ENCODE measurements around the gene IL12RB2. TPM values are rescaled to one million over a fixed set of nuclear protein-coding genes. Genes with fewer than 3 reads are reported as not detected.

Gene IL12RB2
- total RNA-seq, result 10 to 100 TPM; 39.8 to 40.2 TPM

DNA sequence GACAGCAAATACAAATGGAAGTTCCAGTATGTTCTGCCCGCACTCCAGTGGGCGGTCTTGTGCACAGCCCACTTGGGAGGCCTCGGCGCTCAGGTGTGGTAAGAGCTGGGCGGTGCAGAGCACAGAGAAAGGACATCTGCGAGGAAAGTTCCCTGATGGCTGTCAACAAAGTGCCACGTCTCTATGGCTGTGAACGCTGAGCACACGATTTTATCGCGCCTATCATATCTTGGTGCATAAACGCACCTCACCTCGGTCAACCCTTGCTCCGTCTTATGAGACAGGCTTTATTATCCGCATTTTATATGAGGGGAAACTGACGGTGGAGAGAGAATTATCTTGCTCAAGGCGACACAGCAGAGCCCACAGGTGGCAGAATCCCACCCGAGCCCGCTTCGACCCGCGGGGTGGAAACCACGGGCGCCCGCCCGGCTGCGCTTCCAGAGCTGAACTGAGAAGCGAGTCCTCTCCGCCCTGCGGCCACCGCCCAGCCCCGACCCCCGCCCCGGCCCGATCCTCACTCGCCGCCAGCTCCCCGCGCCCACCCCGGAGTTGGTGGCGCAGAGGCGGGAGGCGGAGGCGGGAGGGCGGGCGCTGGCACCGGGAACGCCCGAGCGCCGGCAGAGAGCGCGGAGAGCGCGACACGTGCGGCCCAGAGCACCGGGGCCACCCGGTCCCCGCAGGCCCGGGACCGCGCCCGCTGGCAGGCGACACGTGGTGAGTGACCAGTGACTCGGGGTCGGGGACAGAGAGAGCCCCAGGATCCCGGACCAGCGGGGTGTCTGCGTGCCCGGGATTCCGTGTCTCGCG is at the start of gene IL12RB2:
Gene IL12RB2 (plus strand): TSS at position 623 of the 810 bp plus-strand sequence. CDS start 12,496 bp downstream, outside the sequence.
- H3K27ac Mint-ChIP-seq, result peak within 1 kb of the TSS; percentile 96
- H3K9me3 Mint-ChIP-seq, result peaks cover 6% of the 10 kb centered on the region
- peaks cover 32% of the 10 kb centered on the region for H3K27me3 Mint-ChIP-seq
- peaks cover 46% of the 10 kb centered on the region for H3K4me1 Mint-ChIP-seq
- DNase-seq, result peak; percentile 70
- H3K36me3 Mint-ChIP-seq, result peaks cover 36% of the 10 kb centered on the region
- H3K4me3 Mint-ChIP-seq, result peak within 1 kb of the TSS; percentile 96

- Mint-ChIP-seq H3K9me3 (no peaks in the 10 kb centered on the region), H3K27me3 (no peaks in the 10 kb centered on the region), H3K36me3 (no peaks in the 10 kb centered on the region), H3K4me3 (no peak overlapping the region), H3K27ac (no peak overlapping the region), H3K4me1 (peaks cover 31% of the 10 kb centered on the region)
- DNase-seq, result no peak
Measured at GRCh38 chr1:67261680-67262079, 46.0 kb upstream of the IL12RB2 start.

- no peaks in the 10 kb centered on the region for H3K36me3 Mint-ChIP-seq
- H3K27me3 Mint-ChIP-seq, result no peaks in the 10 kb centered on the region
- H3K9me3 Mint-ChIP-seq, result no peaks in the 10 kb centered on the region
- H3K27ac Mint-ChIP-seq, result no peak overlapping the region
- peaks cover 31% of the 10 kb centered on the region for H3K4me1 Mint-ChIP-seq
- DNase-seq, result no peak
- H3K4me3 Mint-ChIP-seq, result no peak overlapping the region
Measured at GRCh38 chr1:67262735-67263134, 44.9 kb upstream of the IL12RB2 start.

DNA sequence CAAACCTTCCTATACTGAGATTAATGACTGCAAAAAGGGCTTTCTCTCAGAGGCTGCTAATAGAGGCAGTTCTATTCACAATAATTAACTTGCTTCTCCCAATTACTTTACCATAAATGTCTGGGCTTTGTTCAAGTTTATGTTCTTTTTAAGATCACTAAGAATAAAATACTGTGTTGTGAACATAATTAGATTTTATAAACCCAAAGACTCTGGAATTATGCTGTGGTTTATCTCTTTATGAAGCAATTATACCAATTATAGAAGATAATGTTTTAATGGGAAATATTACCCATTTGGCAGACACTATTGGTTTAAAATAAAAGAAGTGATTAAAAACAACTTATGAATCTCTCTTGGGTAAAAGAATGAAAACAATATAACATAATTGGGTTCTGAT is 43.5 kb upstream of the IL12RB2 start:
- H3K4me1 Mint-ChIP-seq, result peaks cover 30% of the 10 kb centered on the region
- H3K27ac Mint-ChIP-seq, result no peak overlapping the region
- H3K4me3 Mint-ChIP-seq, result no peak overlapping the region
- no peaks in the 10 kb centered on the region for H3K36me3 Mint-ChIP-seq
- H3K27me3 Mint-ChIP-seq, result peaks cover 4% of the 10 kb centered on the region
- H3K9me3 Mint-ChIP-seq, result no peaks in the 10 kb centered on the region
- DNase-seq, result no peak

DNA sequence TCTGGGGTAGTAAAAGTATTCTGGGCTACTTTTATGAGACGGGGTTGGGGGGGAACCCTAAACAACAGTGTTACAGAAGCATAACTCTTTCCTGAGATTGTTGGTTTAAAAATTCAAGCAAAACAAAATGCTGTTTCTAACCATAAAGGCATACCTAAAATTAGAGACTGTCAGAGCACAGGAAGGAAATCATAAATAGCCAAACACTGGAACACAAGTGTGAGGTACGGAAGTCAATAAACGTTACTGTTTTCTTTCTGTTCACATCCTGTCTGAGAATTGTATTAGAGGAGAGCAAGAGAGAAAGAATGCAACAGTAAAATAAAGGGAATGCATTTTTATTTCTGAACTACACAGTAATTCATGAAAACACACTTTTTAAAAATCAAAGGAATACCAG is 42.8 kb upstream of the IL12RB2 start:
- no peak overlapping the region for H3K27ac Mint-ChIP-seq
- H3K4me3 Mint-ChIP-seq, result peak overlapping the region; percentile 34
- no peaks in the 10 kb centered on the region for H3K36me3 Mint-ChIP-seq
- H3K27me3 Mint-ChIP-seq, result peaks cover 4% of the 10 kb centered on the region
- no peaks in the 10 kb centered on the region for H3K9me3 Mint-ChIP-seq
- DNase-seq, result no peak
- peaks cover 29% of the 10 kb centered on the region for H3K4me1 Mint-ChIP-seq

DNA sequence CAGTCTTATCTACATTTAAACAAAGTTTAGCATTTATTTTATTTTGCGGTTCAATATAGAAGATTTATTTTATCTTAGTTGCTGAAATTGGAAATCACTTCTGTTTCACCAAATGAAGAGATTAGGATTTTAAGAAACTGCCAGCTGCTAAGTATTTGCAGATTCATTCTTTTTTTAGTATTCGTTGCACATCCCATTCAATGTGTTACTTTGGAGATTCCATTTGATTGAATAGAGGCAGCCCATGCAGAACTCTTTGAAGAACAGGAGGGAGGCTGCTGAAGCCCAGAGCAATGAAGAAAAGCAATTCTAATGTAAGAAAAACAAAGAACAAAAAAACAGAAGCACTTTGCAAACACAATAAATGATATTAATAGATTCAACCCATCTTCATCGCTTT is 38.6 kb upstream of the IL12RB2 start:
- H3K27me3 Mint-ChIP-seq, result peaks cover 4% of the 10 kb centered on the region

DNA sequence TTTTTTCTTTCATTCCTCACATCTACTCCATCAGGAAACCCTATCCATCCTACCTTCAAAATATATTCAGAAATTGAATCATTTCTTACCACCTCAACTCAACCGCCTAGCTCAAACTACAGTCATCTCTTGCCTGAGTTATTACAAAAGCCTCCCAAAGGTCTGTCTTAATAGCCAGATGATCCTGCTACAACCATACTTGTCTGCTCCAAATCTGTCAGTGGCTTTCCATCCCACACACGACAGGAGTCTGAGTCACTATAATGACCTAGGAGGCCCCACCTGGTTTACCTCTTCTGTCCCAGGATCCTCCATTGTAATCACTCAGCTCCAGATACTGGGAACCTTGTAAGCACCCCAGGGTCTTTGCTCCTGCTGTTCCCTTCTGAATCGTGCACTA is 37.1 kb upstream of the IL12RB2 start:
- H3K4me1 Mint-ChIP-seq, result peaks cover 25% of the 10 kb centered on the region

More for the DNA sequence above, 38.6 kb upstream of the IL12RB2 start:
- DNase-seq, result no peak
- peaks cover 31% of the 10 kb centered on the region for H3K36me3 Mint-ChIP-seq
- no peak overlapping the region for H3K4me3 Mint-ChIP-seq
- no peak overlapping the region for H3K27ac Mint-ChIP-seq
- peaks cover 20% of the 10 kb centered on the region for H3K4me1 Mint-ChIP-seq
- H3K9me3 Mint-ChIP-seq, result peaks cover 24% of the 10 kb centered on the region

DNA sequence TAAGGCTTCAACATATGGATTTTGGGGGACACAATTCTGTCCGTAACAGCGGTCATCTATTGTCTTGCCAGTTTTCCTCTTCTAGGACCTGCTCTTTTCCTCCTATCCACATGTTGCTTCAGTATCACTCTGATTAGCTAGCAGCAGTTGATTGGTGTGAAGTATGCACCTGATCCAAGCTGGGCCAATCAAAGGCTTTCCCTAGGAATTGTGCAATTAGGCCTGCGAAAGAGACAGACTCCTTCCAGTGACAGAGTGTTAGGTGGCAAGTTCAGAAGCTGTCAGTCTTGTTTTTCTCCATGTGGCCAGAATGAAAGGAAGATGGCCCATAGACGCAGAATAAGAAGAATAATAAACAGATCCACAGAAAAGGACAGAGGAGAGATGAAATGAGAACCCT is 34.1 kb upstream of the IL12RB2 start:
- H3K36me3 Mint-ChIP-seq, result peaks cover 49% of the 10 kb centered on the region
- no peak for DNase-seq
- H3K9me3 Mint-ChIP-seq, result peaks cover 44% of the 10 kb centered on the region
- peaks cover 35% of the 10 kb centered on the region for H3K4me1 Mint-ChIP-seq
- no peak overlapping the region for H3K4me3 Mint-ChIP-seq
- peaks cover 2% of the 10 kb centered on the region for H3K27me3 Mint-ChIP-seq
- H3K27ac Mint-ChIP-seq, result peak overlapping the region; percentile 86

More for the DNA sequence above, 37.1 kb upstream of the IL12RB2 start:
- Mint-ChIP-seq H3K36me3 (peaks cover 36% of the 10 kb centered on the region), H3K4me3 (no peak overlapping the region), H3K27ac (peak overlapping the region; percentile 16), H3K9me3 (peaks cover 29% of the 10 kb centered on the region), H3K27me3 (peaks cover 4% of the 10 kb centered on the region)
- no peak for DNase-seq

- DNase-seq, result peak; percentile 26
- Mint-ChIP-seq H3K27me3 (peaks cover 2% of the 10 kb centered on the region), H3K4me3 (no peak overlapping the region), H3K4me1 (peaks cover 35% of the 10 kb centered on the region), H3K27ac (peak overlapping the region; percentile 88), H3K36me3 (peaks cover 49% of the 10 kb centered on the region), H3K9me3 (peaks cover 44% of the 10 kb centered on the region)
Measured at GRCh38 chr1:67274623-67275325, 32.9 kb upstream of the IL12RB2 start.

DNA sequence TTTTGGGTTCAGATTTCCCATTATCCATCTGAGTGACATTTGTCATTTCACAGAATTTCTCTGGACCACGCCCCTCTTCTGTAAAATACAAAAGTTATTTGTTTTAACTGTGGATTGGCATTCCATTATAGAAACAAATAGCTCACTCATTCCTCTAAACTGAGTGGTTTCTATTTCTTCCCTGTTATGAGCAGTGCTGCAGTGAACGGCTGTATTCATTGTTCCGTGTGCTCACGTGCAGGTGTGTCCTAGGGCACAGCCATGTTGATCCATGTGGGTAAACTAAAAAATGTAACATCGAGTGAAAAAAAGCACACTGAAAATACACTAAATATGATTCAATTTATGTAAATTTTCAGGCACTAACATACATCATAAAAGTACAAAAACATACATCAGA is 27.0 kb upstream of the IL12RB2 start:
- Mint-ChIP-seq H3K9me3 (peaks cover 13% of the 10 kb centered on the region), H3K4me1 (peaks cover 33% of the 10 kb centered on the region), H3K36me3 (peaks cover 12% of the 10 kb centered on the region), H3K27ac (no peak overlapping the region), H3K4me3 (no peak overlapping the region), H3K27me3 (peaks cover 15% of the 10 kb centered on the region)
- no peak for DNase-seq

- Mint-ChIP-seq H3K27me3 (peaks cover 15% of the 10 kb centered on the region), H3K27ac (no peak overlapping the region), H3K9me3 (peaks cover 8% of the 10 kb centered on the region), H3K4me1 (peaks cover 34% of the 10 kb centered on the region), H3K36me3 (peaks cover 6% of the 10 kb centered on the region), H3K4me3 (no peak overlapping the region)
- no peak for DNase-seq
Measured at GRCh38 chr1:67281244-67281643, 26.4 kb upstream of the IL12RB2 start.

GRCh38 chr1:67285780-67286488 is 21.7 kb upstream of the IL12RB2 start:
- peaks cover 13% of the 10 kb centered on the region for H3K27me3 Mint-ChIP-seq
- H3K4me1 Mint-ChIP-seq, result peaks cover 47% of the 10 kb centered on the region
- peak; percentile 42 for DNase-seq
- peaks cover 12% of the 10 kb centered on the region for H3K36me3 Mint-ChIP-seq
- peak overlapping the region; percentile 5 for H3K4me3 Mint-ChIP-seq
- H3K9me3 Mint-ChIP-seq, result peaks cover 4% of the 10 kb centered on the region
- H3K27ac Mint-ChIP-seq, result peak overlapping the region; percentile 92

GRCh38 chr1:67290236-67290635 is 17.4 kb upstream of the IL12RB2 start:
- no peak for DNase-seq
- Mint-ChIP-seq H3K9me3 (peaks cover 6% of the 10 kb centered on the region), H3K4me3 (no peak overlapping the region), H3K4me1 (peaks cover 31% of the 10 kb centered on the region), H3K27me3 (peaks cover 10% of the 10 kb centered on the region), H3K36me3 (peaks cover 14% of the 10 kb centered on the region), H3K27ac (no peak overlapping the region)

DNA sequence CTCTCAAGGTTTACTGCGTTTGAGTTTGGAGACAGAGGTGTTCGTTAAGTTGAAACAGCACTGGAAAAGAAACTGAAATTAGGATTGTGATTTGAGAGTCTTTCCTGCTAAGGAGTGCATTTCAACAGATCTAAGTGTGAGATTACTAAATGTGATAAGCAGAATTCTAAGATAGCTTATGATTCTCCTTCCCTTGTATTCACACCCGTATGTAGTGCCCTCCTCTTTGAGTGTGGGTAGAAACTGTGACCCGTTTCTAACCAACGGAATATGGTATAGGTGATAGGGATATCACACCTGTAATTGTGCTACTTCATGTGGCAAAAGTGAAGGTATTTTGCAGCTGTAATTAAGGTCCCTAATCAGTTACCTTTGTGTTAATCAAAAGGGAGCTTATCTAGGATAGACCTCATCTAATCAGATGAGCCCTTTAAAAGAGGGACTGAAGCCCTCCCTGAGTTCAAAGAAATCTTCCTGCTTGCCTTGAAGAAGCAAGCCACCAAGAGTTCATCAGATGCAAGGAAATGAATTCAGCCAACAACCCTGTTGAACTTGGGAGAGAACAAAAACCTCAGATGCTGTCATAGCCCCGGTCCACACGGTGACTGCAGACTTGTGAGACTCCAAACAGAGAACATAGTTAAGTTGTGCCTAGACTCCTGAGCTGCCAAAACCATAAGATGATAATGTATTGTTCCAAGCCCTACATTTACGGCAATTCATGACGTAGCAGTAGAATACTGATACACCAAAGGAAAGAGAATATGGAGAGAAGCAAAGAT is 12.6 kb upstream of the IL12RB2 start:
- peaks cover 5% of the 10 kb centered on the region for H3K9me3 Mint-ChIP-seq
- H3K36me3 Mint-ChIP-seq, result peaks cover 3% of the 10 kb centered on the region
- peaks cover 8% of the 10 kb centered on the region for H3K4me1 Mint-ChIP-seq
- H3K27ac Mint-ChIP-seq, result no peak overlapping the region
- no peak overlapping the region for H3K4me3 Mint-ChIP-seq
- DNase-seq, result no peak
- peaks cover 32% of the 10 kb centered on the region for H3K27me3 Mint-ChIP-seq

Data from activated naive CD8-positive, alpha-beta T cell treated with anti-CD3 and anti-CD28 coated beads for 36 hours (primary cell).